GM03348 (cell line): ENCODE results near the gene BSCL2.
"Not testable (repeated sequence)": the region's sequence is repeated elsewhere in the genome, so short reads cannot be mapped to it uniquely, and the experiment has no call there.

ENCODE experiments used
- DNase-seq: peaks from one replicate; pipeline ENCODE4 v3.0.0; 2012; ENCODE audit warnings: low spot score

Gene BSCL2

DNA sequence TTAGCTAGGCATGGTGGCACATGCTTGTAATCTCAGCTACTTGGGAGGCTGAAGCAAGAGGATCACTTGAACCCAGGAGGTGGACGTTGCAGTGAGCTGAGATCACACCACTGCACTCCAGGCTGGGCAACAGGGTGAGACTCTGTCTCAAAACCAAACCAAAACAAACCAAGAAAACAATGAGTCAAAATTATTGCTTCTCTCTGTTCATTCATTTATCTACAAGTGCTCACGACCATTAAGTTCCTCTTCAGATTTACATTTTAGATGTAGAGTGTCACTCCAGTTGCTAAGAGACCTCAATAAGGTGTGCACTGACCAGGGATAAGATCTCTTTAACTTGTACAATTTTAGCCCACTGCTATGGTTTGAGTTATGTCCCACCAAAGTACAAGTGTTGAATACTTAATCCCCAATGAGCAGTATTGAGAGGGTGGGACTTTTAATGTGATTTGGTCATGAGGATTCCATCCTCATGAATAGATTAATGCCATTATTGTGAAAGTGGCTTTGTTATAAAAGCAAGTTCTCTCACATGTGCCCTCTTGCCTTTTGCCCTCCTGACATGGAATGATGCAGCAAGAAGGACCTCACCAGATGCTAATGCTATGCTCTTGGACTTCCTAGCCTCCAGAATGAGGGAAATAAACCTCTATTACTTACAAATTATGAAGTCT, 12.2 kb upstream of the BSCL2 start:
- no peak for DNase-seq

DNA sequence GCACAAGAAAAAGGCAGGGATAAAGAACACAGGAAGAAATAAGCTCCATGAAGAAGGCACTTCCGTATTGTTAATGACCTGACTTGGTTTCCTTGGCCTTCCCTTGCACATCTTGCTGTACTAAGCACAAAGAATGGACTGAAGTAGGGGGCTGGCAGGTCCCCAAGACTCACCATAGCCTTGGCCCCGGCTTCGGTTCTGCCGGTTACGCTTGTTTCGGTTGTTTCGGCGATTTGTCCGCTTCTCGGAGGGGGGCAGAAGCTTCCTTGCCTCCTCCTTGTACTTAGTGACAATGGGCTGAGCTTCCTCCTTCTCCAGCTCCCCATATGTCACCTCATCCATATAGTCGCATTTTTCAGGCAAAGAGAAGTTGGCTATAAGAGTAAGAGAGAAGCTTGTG, 9.6 kb upstream of the BSCL2 start:
- no peak for DNase-seq

- DNase-seq, result no peak
Measured at GRCh38 chr11:62716206-62716605, 9.0 kb upstream of the BSCL2 start.

- DNase-seq, result no peak
Measured at GRCh38 chr11:62715150-62716130, 8.2 kb upstream of the BSCL2 start.

DNA sequence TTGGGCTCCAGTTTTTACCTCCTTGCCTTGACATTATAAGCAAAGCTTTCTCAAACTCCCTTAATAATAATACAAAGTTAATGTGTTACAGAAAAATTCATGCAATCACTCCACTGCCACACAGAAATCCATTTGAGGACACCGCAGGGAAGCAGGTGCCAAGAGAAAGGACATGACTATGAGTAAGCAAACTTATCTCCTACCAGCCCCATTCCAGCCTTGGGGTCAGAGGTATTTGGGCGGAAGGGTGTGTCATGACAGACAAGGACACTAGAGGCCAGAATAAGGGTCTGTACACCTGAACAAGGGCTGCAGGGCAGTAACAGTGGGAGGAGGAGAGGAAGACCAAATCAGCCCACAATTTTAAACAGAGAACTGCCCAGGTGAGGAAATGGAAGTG, 6.1 kb upstream of the BSCL2 start:
- no peak for DNase-seq

GRCh38 chr11:62712861-62713260, 5.6 kb upstream of the BSCL2 start:
- no peak for DNase-seq

GRCh38 chr11:62712276-62712812, 5.1 kb upstream of the BSCL2 start:
- no peak for DNase-seq

- no peak for DNase-seq
Measured at GRCh38 chr11:62710001-62710345, 2.7 kb upstream of the BSCL2 start.

DNA sequence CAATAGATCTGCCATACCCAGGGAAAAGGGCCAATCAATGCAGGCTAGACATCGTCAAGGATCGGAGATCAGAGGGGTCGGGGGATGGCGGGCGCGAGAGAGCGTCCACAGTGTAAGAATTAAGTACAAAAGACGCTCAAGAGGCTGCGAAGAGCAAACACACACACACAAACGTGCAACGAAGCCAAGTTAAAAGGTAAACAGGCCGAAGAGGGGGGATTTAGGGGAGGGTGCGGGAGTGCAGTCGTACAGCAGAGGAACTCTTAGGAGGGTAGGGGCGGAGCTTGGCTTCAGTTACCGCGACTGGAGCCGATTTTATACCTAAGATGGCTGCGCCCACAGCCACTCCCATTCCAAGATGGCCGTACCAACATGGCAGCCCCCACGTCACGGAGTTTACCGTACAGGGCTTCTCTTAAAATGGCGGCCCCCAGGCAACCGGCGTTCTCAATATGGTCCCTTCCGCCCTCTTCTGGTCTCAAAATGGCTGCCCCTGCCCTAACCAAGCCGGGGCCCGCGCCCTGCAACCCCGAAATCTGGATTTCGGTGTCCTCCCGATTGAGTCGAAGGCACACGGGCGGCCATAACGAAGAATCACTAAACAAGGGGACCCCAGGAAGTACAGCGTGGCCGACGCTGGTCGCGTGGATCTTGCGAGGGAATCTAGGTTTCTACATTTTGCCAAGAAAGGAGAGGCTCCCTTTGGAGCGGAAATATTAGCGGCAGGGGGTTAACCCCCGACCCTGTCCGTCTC, 2.2 kb upstream of the BSCL2 start:
- peak; percentile 92 for DNase-seq

DNA sequence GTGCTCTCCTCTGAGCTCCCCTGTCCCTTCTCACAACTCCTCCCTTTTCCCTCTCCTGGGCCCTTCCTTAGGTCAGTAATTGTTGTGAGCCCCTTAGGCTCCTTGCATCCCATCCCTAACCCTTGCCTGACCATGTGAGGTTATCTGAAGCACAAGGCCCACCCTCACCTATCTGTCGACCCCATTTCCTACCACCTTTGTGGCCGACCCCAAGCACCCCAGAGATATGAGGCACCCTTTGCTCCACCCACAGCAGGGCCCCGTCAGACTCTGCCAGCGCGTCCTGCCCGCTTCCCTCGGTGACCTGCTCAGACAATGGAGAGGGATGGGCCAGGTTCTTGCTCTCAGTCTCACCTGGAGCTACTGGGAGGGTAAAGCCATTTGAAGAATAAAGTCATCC, 1.6 kb upstream of the BSCL2 start:
- no peak for DNase-seq

GRCh38 chr11:62708392-62708791, 1.2 kb upstream of the BSCL2 start:
- DNase-seq, result no peak

GRCh38 chr11:62706850-62707247, 375 bp downstream of the BSCL2 start:
- no peak for DNase-seq

GRCh38 chr11:62705880-62706849, 1.1 kb downstream of the BSCL2 start:
- peak; percentile 97 for DNase-seq

GRCh38 chr11:62705413-62705812, 1.8 kb downstream of the BSCL2 start:
- DNase-seq, result no peak

- not testable (repeated sequence) for DNase-seq
Measured at GRCh38 chr11:62703921-62704320, 3.3 kb downstream of the BSCL2 start.

GRCh38 chr11:62702246-62702645, 5.0 kb downstream of the BSCL2 start:
- DNase-seq, result no peak

DNA sequence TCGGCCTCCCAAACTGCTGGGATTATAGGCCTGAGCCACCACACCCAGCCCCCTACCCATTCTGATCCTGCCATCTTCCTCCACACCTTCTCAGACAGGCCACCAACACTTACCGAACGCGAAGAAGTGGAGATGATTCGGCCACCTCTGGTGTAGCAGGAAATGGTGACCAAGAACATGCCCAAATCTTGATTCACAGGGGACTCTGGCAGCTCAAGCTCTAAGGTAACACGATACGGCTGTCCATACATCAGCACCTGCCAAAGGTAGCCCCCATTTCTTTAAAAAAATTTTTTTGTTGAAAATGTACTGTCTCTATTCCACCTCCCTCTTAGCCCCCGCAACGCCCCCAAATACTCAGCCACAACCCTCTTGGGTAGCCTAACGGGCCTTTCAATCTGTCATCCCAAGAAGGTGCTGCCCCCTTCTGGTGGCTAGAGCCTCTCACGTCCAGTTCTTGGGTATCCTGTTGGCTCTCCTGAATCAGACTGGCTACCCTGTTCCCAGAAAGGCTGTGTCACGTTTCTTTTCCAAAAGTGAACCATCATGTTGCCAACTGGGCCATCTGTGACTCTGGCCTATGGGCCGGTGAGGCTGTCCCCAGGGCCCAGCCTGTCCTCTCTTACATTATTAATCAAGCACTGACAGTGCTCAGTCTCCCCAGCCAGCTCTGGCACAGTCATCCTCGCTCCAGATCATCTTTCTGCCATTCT, 12.6 kb downstream of the BSCL2 start:
- peak; percentile 82 for DNase-seq

- DNase-seq, result not testable (repeated sequence)
Measured at GRCh38 chr11:62693624-62694023, 13.6 kb downstream of the BSCL2 start.

DNA sequence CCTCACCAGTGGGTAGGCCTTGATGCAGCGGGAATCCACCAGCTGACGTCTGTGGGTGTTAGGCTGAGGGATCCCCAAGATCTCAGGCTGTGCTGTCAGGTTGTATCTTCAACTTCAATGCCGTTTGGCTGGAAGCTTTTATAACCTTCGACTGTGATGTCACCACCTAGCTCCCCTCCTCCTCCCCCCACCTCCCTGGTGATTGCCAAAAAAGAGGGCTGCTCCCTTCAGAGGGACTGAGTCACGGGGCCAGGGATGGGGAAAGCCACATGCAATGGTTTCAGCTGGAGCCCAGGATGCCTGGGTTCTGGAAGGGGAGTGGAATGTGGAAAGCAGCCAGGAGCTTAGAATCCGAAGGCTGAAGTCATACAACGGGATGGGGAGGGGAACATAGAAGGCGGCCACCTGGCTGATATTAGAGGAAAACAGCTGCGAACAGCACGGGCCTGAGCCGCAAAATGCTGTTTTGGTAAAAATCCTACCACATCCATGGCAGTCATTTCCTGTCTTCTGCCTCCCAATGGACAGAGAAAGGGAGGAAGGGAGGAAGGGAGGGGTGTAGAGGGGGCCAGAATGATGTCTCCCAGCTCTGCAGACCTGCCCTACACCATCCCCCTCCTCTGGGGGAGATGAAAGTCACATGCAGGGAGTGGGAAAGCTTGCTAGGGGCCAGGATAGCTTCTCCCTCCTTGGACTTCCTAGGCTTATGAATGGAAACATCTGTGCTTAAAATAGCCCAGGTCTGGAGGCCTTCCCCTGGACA, 17.6 kb downstream of the BSCL2 start, which contains the start of gene LRRN4CL:
TSS of gene LRRN4CL (minus strand) at position 110 of the 763 bp plus-strand sequence. CDS start 1,022 bp downstream, outside the sequence.
- peak; percentile 96 for DNase-seq

- DNase-seq, result peak; percentile 15
Measured at GRCh38 chr11:62688491-62688890, 18.7 kb downstream of the BSCL2 start.
